SK-N-SH (cell line): Measurements from ENCODE around the gene C1orf174.

ENCODE experiments used
- CHD2 ChIP-seq: fragments of 150-350 bp; IDR thresholded peaks from 2 replicates; pipeline ENCODE4 v1.6.1; 2018; ENCODE audit warnings: low read length; ENCODE audit not compliant: partially characterized antibody
- CTCF ChIP-seq: fragments of 200-600 bp; sonication (generic); IDR thresholded peaks from 2 replicates; pipeline ENCODE4 v1.6.1; 2017; ENCODE audit warnings: antibody characterized with exemption, mild to moderate bottlenecking, moderate library complexity
- EP300 ChIP-seq, 2 experiments: IDR thresholded peaks; 2 replicates each; pipeline versions ENCODE4 v1.4.0 to v1.6.1; 2012; ENCODE audit warnings: borderline replicate concordance in 1 of 2, low read depth in 1 of 2, low read length in 1 of 2
- MAX ChIP-seq: IDR thresholded peaks from 2 replicates; pipeline ENCODE4 v1.4.0; 2012; ENCODE audit warnings: low read depth
- NRF1 ChIP-seq: IDR thresholded peaks from 2 replicates; pipeline ENCODE4 v1.6.1; 2012; ENCODE audit warnings: low read depth, mild to moderate bottlenecking, low read length
- RAD21 ChIP-seq: IDR thresholded peaks from 2 replicates; pipeline ENCODE4 v1.6.1; 2012; ENCODE audit warnings: mild to moderate bottlenecking, low read length
- RFX5 ChIP-seq: IDR thresholded peaks from 2 replicates; pipeline ENCODE4 v1.6.1; 2012; ENCODE audit warnings: mild to moderate bottlenecking, improper control_type of control experiment, low read length
- SIN3A ChIP-seq: IDR thresholded peaks from 2 replicates; pipeline ENCODE4 v1.6.1; 2012; ENCODE audit warnings: low read depth, mild to moderate bottlenecking, low read length, moderate library complexity, borderline replicate concordance
- SMC3 ChIP-seq: IDR thresholded peaks from 2 replicates; pipeline ENCODE4 v1.6.1; 2012; ENCODE audit warnings: low read depth, low read length, improper control_type of control experiment
- TAF1 ChIP-seq: IDR thresholded peaks from 2 replicates; pipeline ENCODE4 v1.6.1; 2012; ENCODE audit warnings: low read depth, mild to moderate bottlenecking, low read length, moderate library complexity, borderline replicate concordance

- no peak for TF ChIP-seq CTCF
- no peak for TF ChIP-seq CHD2
- TF ChIP-seq EP300 (IDR thresholded peaks at IDR 0.05; ENCODE audit: borderline replicate concordance in 1 of 2, low read depth in 1 of 2, low read length in 1 of 2) = no peak
- no peak for TF ChIP-seq RAD21
- no peak for TF ChIP-seq RFX5
- TF ChIP-seq SIN3A = no peak
- TF ChIP-seq SMC3 = no peak
- no peak for TF ChIP-seq TAF1
- TF ChIP-seq MAX = no peak
- no peak for TF ChIP-seq NRF1
These were observed 34.4 kb downstream of the C1orf174 start for GRCh38 chr1:3865606-3866160.
